Stomach (tissue), 4 donors: ENCODE data around the gene TES.

ENCODE experiments used
- EP300 ChIP-seq: sonication (generic); formaldehyde crosslinking; IDR thresholded peaks from one replicate; pipeline ENCODE4 v1.6.1; 2017; ENCODE audit warnings: antibody characterized with exemption
- POLR2A ChIP-seq, 4 donors: fragments of 450-650 bp; IDR thresholded peaks; one replicate each; pipeline ENCODE4 v1.6.1; 2016; ENCODE audit warnings: antibody characterized with exemption in 4 of 4, control low read depth in 2 of 4, mild to moderate bottlenecking in 1 of 4, moderate library complexity in 1 of 4
- TF ChIP-seq, protein P1 (sequence below), 7 experiments: fragments of 450-650 bp in 4 of 7; fragments of 200-600 bp in 3 of 7; sonication (generic) in 3 of 7; IDR thresholded peaks; one replicate each; pipeline ENCODE4 v1.5.1; 2016 to 2019; ENCODE audit warnings: antibody characterized with exemption in 7 of 7, control low read depth in 2 of 7, mild to moderate bottlenecking in 1 of 7

DNA sequence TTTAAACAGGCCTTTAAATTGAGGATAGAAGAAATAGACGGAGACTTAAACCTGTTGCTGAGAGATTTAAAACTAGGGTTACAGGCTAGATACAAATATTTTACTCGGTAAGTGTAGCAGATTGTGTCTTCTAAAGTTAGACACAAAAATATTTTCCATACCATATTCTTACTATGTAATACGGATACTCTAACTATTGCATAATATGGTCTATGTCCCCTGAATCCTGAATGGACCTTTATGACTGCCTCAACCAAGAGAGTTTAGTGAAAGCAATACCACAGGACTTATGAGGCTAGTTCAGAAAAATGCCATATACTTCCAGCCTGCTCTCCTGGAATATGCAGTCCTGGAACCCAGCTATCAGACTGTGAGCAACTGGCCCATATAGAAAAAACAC is 13.4 kb upstream of the TES start:
- TF ChIP-seq, protein P1, sequence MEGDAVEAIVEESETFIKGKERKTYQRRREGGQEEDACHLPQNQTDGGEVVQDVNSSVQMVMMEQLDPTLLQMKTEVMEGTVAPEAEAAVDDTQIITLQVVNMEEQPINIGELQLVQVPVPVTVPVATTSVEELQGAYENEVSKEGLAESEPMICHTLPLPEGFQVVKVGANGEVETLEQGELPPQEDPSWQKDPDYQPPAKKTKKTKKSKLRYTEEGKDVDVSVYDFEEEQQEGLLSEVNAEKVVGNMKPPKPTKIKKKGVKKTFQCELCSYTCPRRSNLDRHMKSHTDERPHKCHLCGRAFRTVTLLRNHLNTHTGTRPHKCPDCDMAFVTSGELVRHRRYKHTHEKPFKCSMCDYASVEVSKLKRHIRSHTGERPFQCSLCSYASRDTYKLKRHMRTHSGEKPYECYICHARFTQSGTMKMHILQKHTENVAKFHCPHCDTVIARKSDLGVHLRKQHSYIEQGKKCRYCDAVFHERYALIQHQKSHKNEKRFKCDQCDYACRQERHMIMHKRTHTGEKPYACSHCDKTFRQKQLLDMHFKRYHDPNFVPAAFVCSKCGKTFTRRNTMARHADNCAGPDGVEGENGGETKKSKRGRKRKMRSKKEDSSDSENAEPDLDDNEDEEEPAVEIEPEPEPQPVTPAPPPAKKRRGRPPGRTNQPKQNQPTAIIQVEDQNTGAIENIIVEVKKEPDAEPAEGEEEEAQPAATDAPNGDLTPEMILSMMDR (IDR thresholded peaks at IDR 0.05) = no peak
- no peak for TF ChIP-seq POLR2A (IDR thresholded peaks at IDR 0.05)
- no peak for TF ChIP-seq EP300
